Subcutaneous abdominal adipose tissue (tissue), 5 donors: ENCODE measurements around the gene LRRC55.

Experiments used
- H3K27ac ChIP-seq: one replicate; pipeline ENCODE4 v1.7.0; 2013; ENCODE audit warnings: low read depth, mild to moderate bottlenecking, inconsistent platforms, low read length, moderate library complexity
- H3K27me3 ChIP-seq, 5 donors: one replicate each; pipeline ENCODE4 v1.7.0; 2013; ENCODE audit warnings: low read length in 5 of 5, inconsistent platforms in 1 of 5; ENCODE audit not compliant: control insufficient read depth in 5 of 5, insufficient read depth in 4 of 5
- H3K36me3 ChIP-seq, 5 donors: one replicate each; pipeline ENCODE4 v1.7.0; 2013; ENCODE audit warnings: low read length in 5 of 5; ENCODE audit not compliant: control insufficient read depth in 5 of 5, insufficient read depth in 5 of 5
- H3K4me1 ChIP-seq, 5 donors: one replicate each; pipeline ENCODE4 v1.7.0; 2013; ENCODE audit warnings: low read length in 5 of 5, mild to moderate bottlenecking in 3 of 5, moderate library complexity in 1 of 5; ENCODE audit not compliant: control insufficient read depth in 5 of 5, insufficient read depth in 5 of 5
- H3K4me3 ChIP-seq, 5 donors: one replicate each; pipeline ENCODE4 v1.7.0; 2013; ENCODE audit warnings: low read length in 5 of 5, low read depth in 1 of 5
- H3K9ac ChIP-seq, 5 donors: one replicate each; pipeline ENCODE4 v1.7.0; 2013; ENCODE audit warnings: low read length in 5 of 5, mild to moderate bottlenecking in 4 of 5, moderate library complexity in 3 of 5
- H3K9me3 ChIP-seq, 5 donors: one replicate each; pipeline ENCODE4 v1.7.0; 2013; ENCODE audit warnings: low read length in 5 of 5; ENCODE audit not compliant: control insufficient read depth in 5 of 5
- donor health status: healthy.
- donor health status: healthy.
- donor health status: healthy.
- donor health status: healthy.
- donor health status: healthy.

Gene LRRC55

GRCh38 chr11:57230316-57230715, 48.6 kb downstream of the LRRC55 start:
- H3K36me3 ChIP-seq, result no peaks in the 10 kb centered on the region
- peaks cover 5 to 35% (median 15%) of the 10 kb centered on the region in 5 donors for H3K4me1 ChIP-seq
- no peak overlapping the region for H3K4me3 ChIP-seq
- no peaks in the 10 kb centered on the region for H3K9me3 ChIP-seq
- H3K27ac ChIP-seq, result no peak overlapping the region
- H3K27me3 ChIP-seq, result peaks cover 0 to 12% (median 8%) of the 10 kb centered on the region in 5 donors
- H3K9ac ChIP-seq, result no peak overlapping the region

DNA sequence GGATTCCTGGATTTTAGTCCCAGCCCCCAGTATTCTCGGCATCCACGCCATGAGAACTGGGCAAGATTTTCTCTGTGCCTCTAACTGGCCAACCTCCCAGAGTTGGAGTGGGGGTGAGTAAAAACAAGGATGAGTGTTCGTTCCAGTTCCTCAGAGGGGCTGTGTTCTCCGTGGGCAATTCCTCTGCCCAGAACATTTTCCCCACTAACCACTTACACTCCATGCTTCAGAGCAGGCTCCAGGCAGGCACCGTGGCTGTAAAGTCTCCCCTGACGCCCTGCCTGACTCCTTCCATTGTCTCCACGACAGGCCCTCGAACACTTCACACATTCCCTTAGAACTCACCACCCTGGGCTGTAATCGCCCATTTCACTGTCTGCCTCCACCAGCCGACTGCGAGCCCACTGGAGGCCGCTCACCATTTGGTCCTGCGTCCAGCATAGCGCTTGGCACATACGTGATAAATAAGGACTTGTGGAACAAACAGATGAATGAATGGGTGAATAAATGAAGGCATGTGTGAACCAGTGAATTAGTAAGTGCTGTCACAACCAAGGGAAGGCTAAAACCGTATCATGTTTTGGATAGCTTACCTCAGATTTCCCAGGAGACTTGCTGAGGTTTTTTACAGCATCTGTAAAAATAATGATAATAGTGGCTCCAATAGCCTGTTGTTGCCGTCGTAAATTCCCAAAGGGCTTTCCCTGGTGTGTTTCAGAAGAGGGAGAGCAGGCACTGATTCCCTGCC, 49.2 kb downstream of the LRRC55 start:
- no peaks in the 10 kb centered on the region for H3K9me3 ChIP-seq
- peaks cover 5 to 16% (median 13%) of the 10 kb centered on the region in 5 donors for H3K27me3 ChIP-seq
- peak overlapping the region; percentile 34 for H3K27ac ChIP-seq
- H3K9ac ChIP-seq, result peak overlapping the region in 1 of 5 donors; percentile 25
- peak overlapping the region in 1 of 5 donors; percentile 4 for H3K4me3 ChIP-seq
- H3K4me1 ChIP-seq, result peaks cover 5 to 40% (median 15%) of the 10 kb centered on the region in 5 donors
- no peaks in the 10 kb centered on the region for H3K36me3 ChIP-seq

DNA sequence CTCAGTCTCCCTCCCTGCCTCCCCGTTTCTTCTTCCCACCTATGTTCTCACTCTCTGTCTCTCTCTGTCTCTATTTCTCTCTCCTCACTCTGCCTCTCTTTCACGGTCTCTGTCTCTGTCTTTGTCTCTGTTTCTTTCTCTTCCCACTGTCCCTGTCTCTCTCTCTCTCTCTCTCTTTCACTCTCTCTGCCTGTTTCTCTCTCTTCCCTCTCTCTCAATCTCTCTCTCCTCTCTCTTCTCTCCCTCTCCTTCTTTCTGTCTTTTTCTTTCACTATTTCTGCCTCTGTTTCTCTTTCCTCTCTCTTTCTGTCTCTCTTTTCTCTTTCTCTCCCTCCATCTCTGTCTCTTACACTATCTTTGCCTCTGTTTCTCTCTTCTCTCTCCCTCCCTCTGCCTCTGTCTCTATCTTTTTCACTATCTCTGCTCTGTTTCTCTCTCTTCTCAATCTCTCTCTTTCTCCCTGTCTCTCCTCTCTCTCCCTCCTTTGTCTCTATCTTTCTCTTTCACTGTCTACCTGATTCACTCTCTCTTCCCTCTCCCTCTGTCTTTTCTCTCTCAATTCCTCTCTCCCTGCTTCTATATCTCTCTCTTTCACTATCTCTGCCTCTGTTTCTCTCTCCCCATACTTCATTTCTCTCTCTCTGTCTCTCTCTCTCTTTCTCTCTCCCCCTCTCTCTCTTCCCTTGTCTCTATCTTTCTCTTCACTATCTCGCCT, 49.9 kb downstream of the LRRC55 start:
- no peak overlapping the region for H3K4me3 ChIP-seq

GRCh38 chr11:57233702-57234101, 51.9 kb downstream of the LRRC55 start:
- H3K36me3 ChIP-seq, result no peaks in the 10 kb centered on the region
- H3K9ac ChIP-seq, result peak overlapping the region in 1 of 5 donors; percentile 12
- peaks cover 5 to 52% (median 15%) of the 10 kb centered on the region in 5 donors for H3K4me1 ChIP-seq
- no peak overlapping the region for H3K27ac ChIP-seq
- no peaks in the 10 kb centered on the region for H3K9me3 ChIP-seq
- peaks cover 5 to 30% (median 19%) of the 10 kb centered on the region in 5 donors for H3K27me3 ChIP-seq
- peak overlapping the region in 3 of 5 donors; percentile 67 to 77 (median 71) for H3K4me3 ChIP-seq

More for the DNA sequence above, 49.9 kb downstream of the LRRC55 start:
- no peaks in the 10 kb centered on the region for H3K9me3 ChIP-seq
- peaks cover 5 to 46% (median 15%) of the 10 kb centered on the region in 5 donors for H3K4me1 ChIP-seq
- H3K9ac ChIP-seq, result no peak overlapping the region
- H3K36me3 ChIP-seq, result no peaks in the 10 kb centered on the region
- peaks cover 8 to 23% (median 18%) of the 10 kb centered on the region in 5 donors for H3K27me3 ChIP-seq
- H3K27ac ChIP-seq, result peak overlapping the region; percentile 5

DNA sequence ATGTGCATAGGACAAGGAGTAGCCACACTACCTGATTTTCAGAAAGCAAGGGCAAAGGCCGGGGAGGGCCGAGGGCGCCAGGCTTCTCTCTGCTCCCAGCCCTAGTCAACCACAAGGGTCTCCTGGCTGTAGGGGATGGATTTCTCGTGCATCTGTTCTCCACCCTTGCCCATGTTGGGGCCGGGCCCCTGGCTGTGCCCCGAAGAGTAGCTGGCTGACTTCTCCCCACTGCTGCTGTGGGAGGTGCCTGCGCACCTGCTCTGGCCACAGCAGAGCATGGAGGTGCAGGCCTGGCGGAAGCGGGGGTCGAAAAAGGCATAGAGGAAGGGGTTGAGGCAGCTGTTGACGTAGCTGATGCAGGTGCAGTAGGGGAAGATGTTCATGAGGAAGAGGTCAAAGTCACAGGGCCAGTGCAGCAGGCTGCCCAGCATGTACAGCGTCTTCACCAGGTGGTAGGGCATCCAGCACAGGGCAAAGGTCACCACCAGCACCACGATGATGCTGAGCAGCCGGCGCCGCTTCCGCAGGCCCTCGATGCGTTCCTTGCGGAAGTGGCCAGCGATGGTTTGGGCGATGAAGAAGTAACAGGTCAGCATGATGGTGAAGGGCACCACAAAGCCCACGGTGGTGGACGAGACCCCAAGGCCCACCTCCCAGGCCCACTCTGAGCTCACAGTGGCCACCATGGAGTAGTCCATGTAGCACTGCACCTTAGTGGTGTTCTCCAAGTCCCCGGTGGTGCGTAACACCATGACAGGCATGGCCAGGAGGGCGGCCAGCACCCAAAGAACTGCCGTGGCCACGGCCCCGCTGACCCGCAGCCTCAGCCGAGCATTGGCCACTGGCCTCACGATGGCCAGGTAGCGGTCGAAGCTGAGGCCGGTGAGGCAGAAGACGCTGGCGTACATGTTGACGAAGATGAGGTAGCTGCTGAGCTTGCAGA, 54.3 kb downstream of the LRRC55 start:
- Histone ChIP-seq H3K4me1 (peaks cover 2 to 45% (median 7%) of the 10 kb centered on the region in 5 donors), H3K27me3 (peaks cover 5 to 27% (median 19%) of the 10 kb centered on the region in 5 donors)

DNA sequence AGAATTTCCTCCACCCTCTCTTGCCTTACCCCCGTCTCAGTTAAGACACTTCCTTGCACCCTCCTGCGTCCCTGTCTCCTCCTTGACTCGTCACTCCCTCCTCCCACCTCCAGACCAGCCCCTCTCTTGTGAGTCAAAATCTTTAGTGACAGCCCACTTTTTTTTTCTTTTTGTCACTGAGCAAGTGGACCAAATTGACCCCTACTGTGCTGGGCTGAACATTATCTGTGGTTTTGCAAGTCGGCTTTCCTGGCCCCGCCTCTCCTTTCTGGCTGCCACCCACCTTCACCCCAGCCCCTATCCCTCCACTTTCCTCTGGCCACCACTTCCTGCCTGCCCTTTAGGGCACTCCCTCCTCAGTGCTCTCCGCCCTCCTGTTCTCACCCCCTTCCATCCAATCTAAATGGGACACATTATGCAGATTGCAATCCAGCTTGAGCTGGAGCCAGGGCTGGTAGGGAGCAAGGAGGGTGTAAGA, 55.5 kb downstream of the LRRC55 start, which contains the start of gene APLNR:
Gene APLNR, minus strand, starts transcription at position 47 of the 478 bp plus-strand sequence. CDS start 246 bp downstream, outside the sequence.
- Histone ChIP-seq H3K4me1 (peaks cover 0 to 47% (median 8%) of the 10 kb centered on the region in 5 donors), H3K27ac (peak within 1 kb of the TSS; percentile 23), H3K27me3 (peaks cover 5 to 24% (median 19%) of the 10 kb centered on the region in 5 donors), H3K9ac (peak within 1 kb of the TSS in 1 of 5 donors; percentile 76), H3K36me3 (no peaks in the 10 kb centered on the region), H3K4me3 (peak within 1 kb of the TSS in 4 of 5 donors; percentile 31 to 77 (median 69)), H3K9me3 (no peaks in the 10 kb centered on the region)

More for the DNA sequence above, 54.3 kb downstream of the LRRC55 start:
- Histone ChIP-seq H3K9me3 (no peaks in the 10 kb centered on the region), H3K36me3 (no peaks in the 10 kb centered on the region), H3K4me3 (peak overlapping the region in 4 of 5 donors; percentile 49 to 77 (median 69)), H3K9ac (peak overlapping the region in 1 of 5 donors; percentile 76), H3K27ac (peak overlapping the region; percentile 30)

DNA sequence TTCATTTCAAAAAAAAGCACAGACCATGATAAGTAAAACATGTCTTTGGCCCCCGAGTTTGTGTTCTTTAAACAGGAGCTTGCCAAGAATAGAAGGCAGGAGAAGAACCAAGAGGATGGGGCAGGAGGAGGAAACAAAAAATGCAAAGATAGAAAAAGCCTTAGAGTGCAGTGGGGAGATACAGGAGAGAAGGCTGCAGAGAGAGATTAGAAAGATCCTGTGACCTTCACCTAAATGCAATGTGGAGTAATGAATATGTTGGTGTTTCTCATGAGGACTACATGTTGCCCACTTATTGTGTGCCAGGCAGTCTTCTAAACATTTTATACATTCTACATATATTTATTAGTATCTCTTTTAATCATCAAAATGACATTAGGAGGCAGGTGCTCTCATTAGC, 57.6 kb downstream of the LRRC55 start:
- Histone ChIP-seq H3K9me3 (no peaks in the 10 kb centered on the region), H3K36me3 (no peaks in the 10 kb centered on the region), H3K9ac (no peak overlapping the region), H3K27ac (no peak overlapping the region), H3K4me1 (peaks cover 0 to 42% (median 8%) of the 10 kb centered on the region in 5 donors), H3K27me3 (peaks cover 0 to 21% (median 17%) of the 10 kb centered on the region in 5 donors), H3K4me3 (no peak overlapping the region)

DNA sequence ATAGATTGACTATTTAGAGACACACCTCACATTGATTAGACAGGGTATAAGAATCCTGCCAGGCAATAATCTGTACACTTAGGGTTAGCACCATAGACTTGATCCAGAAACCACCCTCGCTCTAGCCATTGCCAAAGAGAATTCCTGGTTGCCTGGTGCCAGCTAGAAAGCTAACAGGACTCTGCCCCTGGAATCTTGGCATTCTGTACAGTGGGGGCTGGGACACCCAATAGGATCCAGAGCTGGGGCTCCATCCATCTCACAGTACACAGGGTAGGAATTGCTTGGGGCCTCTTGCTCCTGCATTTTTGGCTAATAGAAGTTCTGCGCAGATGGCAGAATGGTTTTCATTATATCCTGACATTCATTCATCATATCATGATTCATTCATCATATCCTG, 58.3 kb downstream of the LRRC55 start:
- Histone ChIP-seq H3K4me3 (no peak overlapping the region), H3K9ac (no peak overlapping the region), H3K27me3 (peaks cover 0 to 18% (median 13%) of the 10 kb centered on the region in 5 donors), H3K36me3 (no peaks in the 10 kb centered on the region), H3K9me3 (no peaks in the 10 kb centered on the region), H3K4me1 (peaks cover 0 to 47% (median 8%) of the 10 kb centered on the region in 5 donors), H3K27ac (no peak overlapping the region)

- Histone ChIP-seq H3K36me3 (no peaks in the 10 kb centered on the region), H3K27ac (no peak overlapping the region), H3K9me3 (no peaks in the 10 kb centered on the region), H3K4me3 (no peak overlapping the region), H3K4me1 (peaks cover 0 to 50% (median 8%) of the 10 kb centered on the region in 5 donors), H3K9ac (no peak overlapping the region), H3K27me3 (peaks cover 0 to 17% (median 8%) of the 10 kb centered on the region in 5 donors)
These were observed 59.0 kb downstream of the LRRC55 start for GRCh38 chr11:57240757-57241156.
